ENCODE measurements around the gene SHANK1. TPM values are rescaled to one million over a fixed set of nuclear protein-coding genes. Genes with fewer than 3 reads are reported as not detected.

Gene SHANK1
- total RNA-seq (2022; extraction: Qiagen RNA extraction; ENCODE audit: low read depth): 0.02 to 0.53 TPM (median 0.16 TPM) in 5 replicates

DNA sequence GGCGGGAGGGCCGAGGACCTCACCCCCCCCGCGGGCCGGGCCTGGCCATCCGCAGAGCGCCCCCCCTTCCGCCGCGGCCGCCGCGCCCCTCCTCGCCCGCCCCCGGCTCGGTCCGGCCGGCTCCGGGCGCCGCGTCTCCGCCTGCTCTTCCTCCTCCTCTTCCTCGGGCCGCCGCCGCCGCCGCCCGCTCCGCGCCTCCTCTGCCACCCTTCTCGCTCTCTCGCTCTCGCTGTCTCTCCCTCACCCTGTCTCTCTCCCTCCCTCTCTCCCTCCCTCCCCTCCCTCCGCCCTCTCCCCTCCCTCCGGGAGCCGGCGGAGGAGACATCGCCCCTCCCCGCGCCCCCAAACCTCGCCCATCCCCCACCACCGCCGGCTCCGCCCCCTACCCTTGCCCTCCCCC lies at the start of gene SHANK1:
SHANK1 (minus strand) TSS at position 237 of the 400 bp plus-strand sequence. CDS start 2,883 bp downstream, outside the sequence.

DNA sequence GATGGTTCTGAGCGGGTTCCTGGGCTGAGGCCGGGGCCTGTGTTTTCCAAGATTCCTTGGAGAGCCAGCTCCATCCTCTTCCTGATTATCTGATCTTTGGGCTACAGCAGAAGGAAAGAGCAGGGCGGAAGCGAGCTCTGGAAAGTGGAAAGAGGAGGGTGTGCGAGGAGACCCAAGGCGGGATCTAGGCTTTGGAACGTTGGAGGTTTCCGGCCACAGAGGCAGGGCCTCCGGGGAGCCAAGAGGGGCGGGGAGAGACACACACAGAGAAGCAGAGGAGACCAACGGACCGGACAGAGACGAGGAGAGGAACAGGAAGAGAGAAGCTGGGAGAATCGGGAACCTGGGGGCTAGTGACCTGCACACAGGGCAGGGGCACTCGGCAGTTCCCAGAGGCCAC lies 3.5 kb upstream of the SHANK1 start, which contains the start of gene CLEC11A:
CLEC11A (plus strand) TSS at position 296 of the 400 bp plus-strand sequence. CDS start 162 bp downstream, outside the sequence.

DNA sequence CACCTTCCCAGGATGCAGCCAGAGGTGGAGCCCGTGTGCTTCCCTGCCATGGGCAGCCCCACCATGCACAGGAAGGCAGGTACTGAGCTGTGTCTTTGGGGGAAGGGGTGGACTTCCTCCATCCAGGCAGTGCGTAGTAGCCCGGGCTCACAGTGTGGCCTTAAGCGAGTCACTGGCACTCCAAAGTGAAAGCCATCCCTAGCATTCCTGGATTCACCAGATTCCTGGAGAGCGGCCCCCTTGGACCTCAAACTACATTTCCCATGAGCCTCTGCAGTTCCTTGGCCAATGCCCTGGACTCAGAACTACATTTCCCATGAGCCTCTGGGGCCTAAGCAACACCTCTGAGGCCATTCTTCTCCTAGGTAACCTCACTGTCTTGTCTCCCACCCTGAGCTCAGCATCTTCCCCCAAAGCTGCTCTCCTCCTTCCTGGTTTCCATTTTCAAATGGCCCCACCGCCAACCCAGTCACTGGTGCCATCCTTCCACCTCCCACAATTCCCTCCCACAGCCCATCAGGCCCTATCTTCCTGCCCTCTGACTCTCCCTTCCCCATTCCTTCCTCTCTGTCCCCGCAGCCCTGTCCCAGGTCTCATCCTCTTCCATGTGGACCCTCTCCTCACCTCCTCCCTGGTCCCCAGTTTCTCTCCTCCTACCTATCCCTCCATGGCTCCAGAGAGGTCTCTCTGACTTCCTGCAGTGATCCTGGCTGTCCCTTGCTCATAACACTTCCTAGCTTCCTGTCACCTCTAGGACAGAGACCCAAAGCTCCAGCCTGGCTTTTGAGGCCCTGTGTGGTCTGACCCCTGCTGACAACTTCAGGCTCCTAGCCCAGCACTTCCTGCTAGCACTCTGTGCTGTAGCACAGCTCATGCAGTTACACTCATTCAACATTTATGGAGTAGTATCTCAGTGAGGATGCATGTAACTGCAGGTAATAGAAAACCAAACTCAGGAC lies 69.9 kb downstream of the SHANK1 start, which contains the start of gene C19orf81:
C19orf81 (plus strand) TSS at position 13 of the 959 bp plus-strand sequence; CDS start at position 13, 0 bp downstream.

GRCh38 chr19:50639121-50640112 lies 80.2 kb downstream of the SHANK1 start, which contains the start of gene SYT3:
Gene SYT3, minus strand, starts transcription at chr19:50639881. Its CDS starts 2,470 bp downstream, at chr19:50637411.

Other genes starting within 250 kb of the SHANK1 start
- gene EMC10, start 243.3 kb downstream of the SHANK1 start, total RNA-seq (2022; extraction: Qiagen RNA extraction; ENCODE audit: low read depth): 102 to 160 TPM (median 147 TPM) in 5 replicates
- gene GARIN5A, start 243.0 kb downstream of the SHANK1 start, total RNA-seq (2022; extraction: Qiagen RNA extraction; ENCODE audit: low read depth): 1.8 to 2.2 TPM (median 1.9 TPM) in 5 replicates
- gene JOSD2, start 208.6 kb downstream of the SHANK1 start, total RNA-seq (2022; extraction: Qiagen RNA extraction; ENCODE audit: low read depth): 54.8 to 89.3 TPM (median 79.2 TPM) in 5 replicates
- not detected in 5 replicates for gene ASPDH, start 205.9 kb downstream of the SHANK1 start, total RNA-seq (2022; extraction: Qiagen RNA extraction; ENCODE audit: low read depth)
- gene LRRC4B, start 151.4 kb downstream of the SHANK1 start, total RNA-seq (2022; extraction: Qiagen RNA extraction; ENCODE audit: low read depth): 0.34 to 0.69 TPM (median 0.47 TPM) in 5 replicates
- gene SYT3, start 79.9 kb downstream of the SHANK1 start, total RNA-seq (2022; extraction: Qiagen RNA extraction; ENCODE audit: low read depth): 0.22 to 0.83 TPM (median 0.58 TPM) in 5 replicates
- gene C19orf81, start 70.4 kb downstream of the SHANK1 start, total RNA-seq (2022; extraction: Qiagen RNA extraction; ENCODE audit: low read depth): 7.1 to 13.3 TPM (median 9.7 TPM) in 5 replicates
- 5.8 to 11.0 TPM (median 8.2 TPM) in 5 replicates for gene CLEC11A, start 3.6 kb upstream of the SHANK1 start, total RNA-seq (2022; extraction: Qiagen RNA extraction; ENCODE audit: low read depth)
- gene GPR32, start 50.7 kb upstream of the SHANK1 start, total RNA-seq (2022; extraction: Qiagen RNA extraction; ENCODE audit: low read depth): not detected in 5 replicates
- not detected in 5 replicates for gene ACP4, start 70.6 kb upstream of the SHANK1 start, total RNA-seq (2022; extraction: Qiagen RNA extraction; ENCODE audit: low read depth)
- 0.08 TPM in 1 of 5 replicates, not detected in the others for gene KLK1, start 104.0 kb upstream of the SHANK1 start, total RNA-seq (2022; extraction: Qiagen RNA extraction; ENCODE audit: low read depth)
- not detected in 5 replicates for gene KLK15, start 113.8 kb upstream of the SHANK1 start, total RNA-seq (2022; extraction: Qiagen RNA extraction; ENCODE audit: low read depth)
- not detected in 5 replicates for gene KLK3, start 135.1 kb upstream of the SHANK1 start, total RNA-seq (2022; extraction: Qiagen RNA extraction; ENCODE audit: low read depth)
- gene KLK2, start 153.6 kb upstream of the SHANK1 start, total RNA-seq (2022; extraction: Qiagen RNA extraction; ENCODE audit: low read depth): 0.06 to 0.62 TPM in 2 of 5 replicates, not detected in the others
- 0.43 TPM in 1 of 5 replicates, not detected in the others for gene KLK4, start 191.6 kb upstream of the SHANK1 start, total RNA-seq (2022; extraction: Qiagen RNA extraction; ENCODE audit: low read depth)
- not detected in 5 replicates for gene KLK5, start 233.2 kb upstream of the SHANK1 start, total RNA-seq (2022; extraction: Qiagen RNA extraction; ENCODE audit: low read depth)
- 0.17 to 1.4 TPM (median 0.23 TPM) in 5 replicates for gene KLK6, start 249.8 kb upstream of the SHANK1 start, total RNA-seq (2022; extraction: Qiagen RNA extraction; ENCODE audit: low read depth)

All from A549 treated with RU486 at 1 μM for 4 hours (cell line).